HG03108 (cell line): ENCODE data around the gene HSD17B7.
A peak's percentile ranks its signal among the peaks of the same experiment; 100 is the strongest.
"Not testable (repeated sequence)": the region's sequence is repeated elsewhere in the genome, so short reads cannot be mapped to it uniquely, and the experiment has no call there.

Experiments used
- ATAC-seq: cut with Tn5 transposase; IDR thresholded peaks from one replicate; pipeline ENCODE4 v1.9.1; 2021; ENCODE audit warnings: moderate library complexity; ENCODE audit not compliant: unreplicated experiment

The HSD17B7 gene

GRCh38 chr1:162799995-162800830, 9.7 kb downstream of the HSD17B7 start:
- ATAC-seq: not testable (repeated sequence)

GRCh38 chr1:162807503-162807902, 17.0 kb downstream of the HSD17B7 start:
- ATAC-seq: not testable (repeated sequence)

GRCh38 chr1:162812357-162812756, 21.9 kb downstream of the HSD17B7 start:
- ATAC-seq: not testable (repeated sequence)

GRCh38 chr1:162818136-162818535, 27.6 kb downstream of the HSD17B7 start:
- ATAC-seq: not testable (repeated sequence)

GRCh38 chr1:162818666-162819065, 28.2 kb downstream of the HSD17B7 start:
- not testable (repeated sequence) for ATAC-seq

- no peak for ATAC-seq
Measured at GRCh38 chr1:162822391-162823200, 32.1 kb downstream of the HSD17B7 start.

GRCh38 chr1:162823231-162823630, 32.7 kb downstream of the HSD17B7 start:
- no peak for ATAC-seq

- no peak for ATAC-seq
Measured at GRCh38 chr1:162823771-162824525, 33.4 kb downstream of the HSD17B7 start.

GRCh38 chr1:162829268-162829667, 38.8 kb downstream of the HSD17B7 start:
- no peak for ATAC-seq

GRCh38 chr1:162832470-162832869, 42.0 kb downstream of the HSD17B7 start:
- ATAC-seq: no peak

- ATAC-seq: peak; percentile 85
Measured at GRCh38 chr1:162835157-162835899, 44.8 kb downstream of the HSD17B7 start.

GRCh38 chr1:162838863-162839262, 48.4 kb downstream of the HSD17B7 start:
- no peak for ATAC-seq

- no peak for ATAC-seq
Measured at GRCh38 chr1:162840250-162840839, 49.8 kb downstream of the HSD17B7 start.

GRCh38 chr1:162844153-162844552, 53.7 kb downstream of the HSD17B7 start:
- no peak for ATAC-seq

GRCh38 chr1:162846256-162847212, 56.0 kb downstream of the HSD17B7 start:
- ATAC-seq: no peak

- ATAC-seq: no peak
Measured at GRCh38 chr1:162847839-162848453, 57.4 kb downstream of the HSD17B7 start.

- no peak for ATAC-seq
Measured at GRCh38 chr1:162849711-162850110, 59.2 kb downstream of the HSD17B7 start.

GRCh38 chr1:162851341-162851740, 60.8 kb downstream of the HSD17B7 start:
- ATAC-seq: no peak
